ENCODE measurements around the gene KRT78. TPM values are rescaled to one million over a fixed set of nuclear protein-coding genes. Genes with fewer than 3 reads are reported as not detected.

KRT78 gene
- total RNA-seq, 1 donor from 2014 or later, result not detected

GRCh38 chr12:52819731-52820510 lies 28.9 kb downstream of the KRT78 start:
- H3K4me3 Mint-ChIP-seq, result no peak overlapping the region
- intact Hi-C loops (cut with micrococcal nuclease), result no loop called here
- peaks cover 3% of the 10 kb centered on the region for H3K27me3 Mint-ChIP-seq
- no peak overlapping the region for H3K27ac Mint-ChIP-seq
- no peaks in the 10 kb centered on the region for H3K4me1 Mint-ChIP-seq
- no peaks in the 10 kb centered on the region for H3K9me3 Mint-ChIP-seq
- DNase-seq, result no peak
- H3K36me3 Mint-ChIP-seq (ENCODE audit: low read depth), result no peaks in the 10 kb centered on the region

DNA sequence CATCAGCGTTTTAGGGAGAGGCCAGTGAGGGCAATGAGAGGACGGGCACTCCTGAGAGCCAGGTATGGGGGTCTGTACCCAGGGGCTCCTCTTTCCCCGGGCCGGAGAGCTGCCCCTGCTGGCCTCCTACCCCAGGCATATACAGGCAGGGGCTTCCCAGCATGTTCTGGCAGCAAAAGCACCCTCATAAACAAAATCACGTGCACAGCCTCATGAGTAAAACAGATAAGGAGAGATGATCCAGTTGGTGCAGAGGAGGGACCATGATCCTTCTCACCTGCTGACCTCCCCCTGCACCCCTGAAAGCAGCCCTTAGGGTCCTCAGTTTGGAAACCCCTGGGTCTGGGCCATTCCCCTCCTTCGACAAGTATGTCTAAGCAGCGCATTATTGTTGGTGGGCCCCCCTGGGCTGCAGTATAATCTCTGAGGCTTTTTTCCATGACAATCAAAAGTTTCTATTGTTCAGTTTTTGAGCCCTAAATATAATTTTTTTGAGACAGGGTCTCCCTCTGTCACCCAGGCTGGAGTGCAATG lies 29.8 kb downstream of the KRT78 start:
- intact Hi-C loops (cut with micrococcal nuclease), result no loop called here
- Mint-ChIP-seq H3K36me3 (ENCODE audit: low read depth) (no peaks in the 10 kb centered on the region), H3K27ac (no peak overlapping the region), H3K9me3 (no peaks in the 10 kb centered on the region), H3K4me1 (no peaks in the 10 kb centered on the region), H3K4me3 (no peak overlapping the region), H3K27me3 (peaks cover 5% of the 10 kb centered on the region)
- DNase-seq, result no peak

DNA sequence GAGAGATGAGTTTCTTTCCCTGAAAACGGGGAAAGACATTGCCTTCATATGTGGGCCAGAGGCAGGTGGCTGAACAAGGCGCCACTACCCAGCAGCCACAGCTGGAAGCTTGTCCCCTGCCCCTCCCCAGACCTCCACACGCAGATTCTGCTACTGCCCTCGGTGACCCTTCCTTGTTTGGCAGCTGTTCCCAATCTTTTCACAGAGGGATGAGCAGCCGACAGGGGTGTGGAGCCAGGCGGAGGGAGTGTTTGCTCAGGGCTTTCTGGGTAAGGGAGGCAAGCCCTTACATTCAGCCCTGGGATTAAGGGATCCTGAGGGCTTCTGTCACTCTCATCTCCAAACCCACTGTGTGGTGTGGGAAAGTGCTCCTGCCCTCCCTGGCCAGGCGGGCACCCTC lies 30.4 kb downstream of the KRT78 start:
- no peaks in the 10 kb centered on the region for H3K4me1 Mint-ChIP-seq
- H3K27ac Mint-ChIP-seq, result no peak overlapping the region
- peaks cover 5% of the 10 kb centered on the region for H3K27me3 Mint-ChIP-seq
- DNase-seq, result no peak
- intact Hi-C loops (cut with micrococcal nuclease), result no loop called here
- no peaks in the 10 kb centered on the region for H3K36me3 Mint-ChIP-seq (ENCODE audit: low read depth)
- H3K9me3 Mint-ChIP-seq, result no peaks in the 10 kb centered on the region
- no peak overlapping the region for H3K4me3 Mint-ChIP-seq

- Mint-ChIP-seq H3K4me1 (no peaks in the 10 kb centered on the region), H3K27me3 (peaks cover 2% of the 10 kb centered on the region), H3K27ac (no peak overlapping the region), H3K36me3 (ENCODE audit: low read depth) (no peaks in the 10 kb centered on the region), H3K4me3 (no peak overlapping the region), H3K9me3 (no peaks in the 10 kb centered on the region)
- intact Hi-C loops (cut with micrococcal nuclease), result no loop called here
- no peak for DNase-seq
Measured at GRCh38 chr12:52817699-52818238, 31.0 kb downstream of the KRT78 start.

GRCh38 chr12:52817003-52817698 lies 31.6 kb downstream of the KRT78 start:
- H3K9me3 Mint-ChIP-seq, result no peaks in the 10 kb centered on the region
- no peaks in the 10 kb centered on the region for H3K4me1 Mint-ChIP-seq
- H3K27ac Mint-ChIP-seq, result no peak overlapping the region
- no peak overlapping the region for H3K4me3 Mint-ChIP-seq
- peaks cover 2% of the 10 kb centered on the region for H3K27me3 Mint-ChIP-seq
- no peaks in the 10 kb centered on the region for H3K36me3 Mint-ChIP-seq (ENCODE audit: low read depth)
- no peak for DNase-seq
- intact Hi-C loops (cut with micrococcal nuclease), result no loop called here

DNA sequence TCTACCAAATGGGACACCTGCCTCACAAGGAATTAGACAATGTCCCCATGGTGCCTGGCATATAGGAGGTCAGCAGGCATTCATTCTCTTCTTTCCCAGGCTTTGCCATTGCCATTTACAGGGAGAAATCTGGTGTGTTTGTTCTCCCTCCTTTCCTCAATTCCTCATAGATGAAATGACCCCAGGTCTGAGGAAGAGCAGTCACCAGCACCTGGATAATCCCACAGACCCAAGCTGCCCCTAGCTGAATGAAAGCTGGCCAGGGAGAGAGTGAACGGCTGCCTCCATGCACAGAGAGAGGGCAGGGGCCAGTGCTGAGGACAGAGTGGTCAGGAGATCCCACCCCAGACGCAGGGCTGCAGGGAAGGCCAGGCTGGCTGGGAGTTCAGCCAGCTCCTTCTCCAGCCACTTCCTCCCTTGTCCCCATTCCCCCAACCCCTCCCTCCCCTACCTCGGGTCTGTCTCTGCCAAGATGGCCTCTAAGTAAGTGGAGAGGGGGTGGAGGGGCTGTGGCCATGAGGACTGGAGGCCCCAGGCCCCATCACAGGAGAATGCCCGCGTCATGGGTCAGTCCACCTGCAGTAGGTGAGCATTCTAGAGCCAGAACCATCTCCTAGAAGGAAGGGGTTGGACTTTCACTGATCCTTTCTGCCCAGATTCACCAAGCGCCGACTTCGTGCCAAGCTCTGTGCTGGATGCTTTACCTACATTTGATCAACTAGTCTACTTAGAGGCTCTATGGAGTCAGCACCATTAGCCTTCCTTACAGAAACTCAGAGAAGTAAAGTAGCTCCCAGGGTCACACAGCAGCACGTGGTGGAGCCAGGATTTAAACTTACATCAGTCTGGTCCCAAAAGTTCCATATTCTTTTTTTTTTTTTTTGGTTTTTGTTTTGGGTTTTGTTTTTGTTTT lies 32.9 kb downstream of the KRT78 start:
- Mint-ChIP-seq H3K9me3 (no peaks in the 10 kb centered on the region), H3K36me3 (ENCODE audit: low read depth) (no peaks in the 10 kb centered on the region), H3K4me3 (no peak overlapping the region), H3K27ac (no peak overlapping the region), H3K4me1 (no peaks in the 10 kb centered on the region), H3K27me3 (peaks cover 2% of the 10 kb centered on the region)
- intact Hi-C loops (cut with micrococcal nuclease), result no loop called here
- DNase-seq, result no peak

DNA sequence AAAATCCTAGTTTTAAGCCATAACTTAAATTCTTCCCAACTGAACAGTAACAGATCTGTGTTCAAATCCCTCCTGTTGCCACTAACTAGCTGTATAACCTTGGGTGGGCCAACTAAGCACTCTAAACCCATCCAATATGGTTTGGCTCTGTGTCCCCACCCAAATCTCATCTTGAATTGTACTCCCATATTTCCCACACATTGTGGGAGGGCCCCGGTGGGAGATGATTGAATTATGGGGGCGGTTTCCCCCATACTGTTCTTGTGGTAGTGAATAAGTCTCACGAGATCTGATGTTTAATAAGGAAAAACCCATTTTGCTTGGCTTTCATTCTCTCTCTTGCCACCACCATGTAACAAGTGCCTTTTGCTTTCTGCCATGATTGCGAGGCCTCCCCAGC lies 33.6 kb downstream of the KRT78 start:
- Mint-ChIP-seq H3K4me1 (no peaks in the 10 kb centered on the region), H3K36me3 (ENCODE audit: low read depth) (no peaks in the 10 kb centered on the region), H3K4me3 (no peak overlapping the region), H3K9me3 (no peaks in the 10 kb centered on the region), H3K27ac (no peak overlapping the region), H3K27me3 (peaks cover 5% of the 10 kb centered on the region)
- intact Hi-C loops (cut with micrococcal nuclease), result no loop called here
- DNase-seq, result no peak

DNA sequence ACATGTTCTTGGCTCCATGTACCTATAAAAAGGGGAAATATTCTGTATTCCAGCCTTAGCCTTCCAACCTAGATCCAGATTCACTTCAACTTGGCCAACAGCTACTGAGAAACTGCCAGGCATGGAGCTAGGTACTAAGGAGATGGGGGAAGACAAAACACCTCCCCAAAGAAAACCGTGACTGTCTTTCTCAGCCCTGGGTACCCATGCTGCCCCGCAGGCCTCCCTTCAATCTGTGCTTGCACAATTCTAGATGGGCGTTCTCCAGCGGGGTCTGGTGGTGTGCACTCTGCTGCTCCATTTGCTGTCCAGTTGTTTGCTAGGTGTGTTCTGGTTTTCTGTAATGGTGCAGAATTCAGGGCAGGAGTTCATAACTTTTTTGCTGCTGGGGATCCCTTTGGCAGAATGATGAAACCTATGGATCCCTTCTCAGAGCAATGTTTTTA lies 34.1 kb downstream of the KRT78 start:
- Mint-ChIP-seq H3K36me3 (ENCODE audit: low read depth) (no peaks in the 10 kb centered on the region), H3K27ac (no peak overlapping the region), H3K27me3 (peaks cover 5% of the 10 kb centered on the region), H3K9me3 (no peaks in the 10 kb centered on the region), H3K4me1 (no peaks in the 10 kb centered on the region), H3K4me3 (no peak overlapping the region)
- DNase-seq, result no peak
- intact Hi-C loops (cut with micrococcal nuclease), result no loop called here

- Mint-ChIP-seq H3K4me3 (no peak within 1 kb of the TSS), H3K36me3 (ENCODE audit: low read depth) (no peaks in the 10 kb centered on the region), H3K9me3 (no peaks in the 10 kb centered on the region), H3K27ac (no peak within 1 kb of the TSS), H3K27me3 (peaks cover 5% of the 10 kb centered on the region), H3K4me1 (no peaks in the 10 kb centered on the region)
- DNase-seq, result no peak
- intact Hi-C loops (cut with micrococcal nuclease), result no loop called here
Measured at GRCh38 chr12:52813885-52814709, 34.7 kb downstream of the KRT78 start, which contains the start of gene KRT4. Gene KRT4, minus strand, starts transcription at chr12:52814116. Its CDS starts 58 bp downstream, at chr12:52814058.

GRCh38 chr12:52813203-52813819 lies 35.5 kb downstream of the KRT78 start:
- Mint-ChIP-seq H3K4me3 (no peak overlapping the region), H3K9me3 (no peaks in the 10 kb centered on the region), H3K36me3 (ENCODE audit: low read depth) (no peaks in the 10 kb centered on the region), H3K27me3 (peaks cover 5% of the 10 kb centered on the region), H3K27ac (no peak overlapping the region), H3K4me1 (no peaks in the 10 kb centered on the region)
- DNase-seq, result no peak
- intact Hi-C loops (cut with micrococcal nuclease), result no loop called here

DNA sequence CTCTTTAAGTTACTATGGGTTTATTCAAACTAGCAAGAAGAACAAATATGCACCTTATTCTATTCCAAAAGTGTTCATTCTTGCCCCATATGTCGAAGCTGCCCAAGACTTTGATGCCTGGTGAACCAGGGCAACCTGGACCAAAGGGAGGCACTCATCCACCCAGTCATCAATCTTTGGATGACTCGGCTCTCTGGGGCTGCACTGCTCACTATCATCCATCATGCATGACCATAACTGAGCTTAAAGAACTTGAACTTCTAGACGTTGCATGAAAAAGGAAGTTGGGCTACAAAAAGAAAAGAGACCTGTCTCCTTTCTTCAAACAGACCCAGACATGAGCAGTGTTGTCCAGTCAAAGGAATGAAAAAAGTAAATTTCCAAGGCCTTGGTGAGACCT lies 36.0 kb downstream of the KRT78 start:
- no peak overlapping the region for H3K4me3 Mint-ChIP-seq
- DNase-seq, result no peak
- H3K4me1 Mint-ChIP-seq, result no peaks in the 10 kb centered on the region
- H3K27ac Mint-ChIP-seq, result no peak overlapping the region
- no peaks in the 10 kb centered on the region for H3K36me3 Mint-ChIP-seq (ENCODE audit: low read depth)
- peaks cover 5% of the 10 kb centered on the region for H3K27me3 Mint-ChIP-seq
- intact Hi-C loops (cut with micrococcal nuclease), result no loop called here
- no peaks in the 10 kb centered on the region for H3K9me3 Mint-ChIP-seq

DNA sequence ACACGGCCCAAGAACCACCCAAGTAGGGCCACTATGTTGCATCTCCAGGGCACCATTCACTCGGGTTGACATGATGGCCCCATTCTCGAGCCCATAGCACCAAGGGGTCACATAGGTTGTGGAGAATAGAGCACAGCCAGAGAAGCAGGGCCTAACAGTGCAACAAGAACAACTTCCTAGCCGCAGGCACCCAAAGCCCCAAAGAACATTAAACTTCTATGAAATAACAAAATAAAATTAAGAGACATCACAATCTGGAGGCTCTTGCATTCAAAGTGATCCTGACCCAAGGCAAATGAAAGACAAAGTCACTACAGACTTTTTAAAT lies 36.8 kb downstream of the KRT78 start:
- Mint-ChIP-seq H3K36me3 (ENCODE audit: low read depth) (no peaks in the 10 kb centered on the region), H3K4me3 (no peak overlapping the region), H3K27ac (no peak overlapping the region), H3K4me1 (no peaks in the 10 kb centered on the region), H3K27me3 (peaks cover 5% of the 10 kb centered on the region), H3K9me3 (no peaks in the 10 kb centered on the region)
- DNase-seq, result no peak
- intact Hi-C loops (cut with micrococcal nuclease), result no loop called here

Measured in activated CD4-positive, alpha-beta T cell treated with anti-CD3 and anti-CD28 coated beads, Interleukin-2, amount 10 ng/mL, durations not matched to agents 24 days and 14 days (primary cell).